Measurements from ENCODE around the gene DPT.

GRCh38 chr1:168728473-168729404, at the start of gene DPT:
- no peak for TF ChIP-seq EZH2 (IDR thresholded peaks at IDR 0.05; ENCODE audit: low read depth)
- TF ChIP-seq CTCF (conservative IDR thresholded peaks at IDR 0.05), result no peak
